Measurements from ENCODE around the gene ACAP2. TPM values are rescaled to one million over a fixed set of nuclear protein-coding genes. Genes with fewer than 3 reads are reported as not detected.
A peak's percentile ranks its signal among the peaks of the same experiment; 100 is the strongest.
"Not testable (repeated sequence)": the region's sequence is repeated elsewhere in the genome, so short reads cannot be mapped to it uniquely, and the experiment has no call there.

ACAP2 gene
- total and polyA plus RNA-seq, 2 experiments from 2014 or later = 27.0 to 47.4 TPM

DNA sequence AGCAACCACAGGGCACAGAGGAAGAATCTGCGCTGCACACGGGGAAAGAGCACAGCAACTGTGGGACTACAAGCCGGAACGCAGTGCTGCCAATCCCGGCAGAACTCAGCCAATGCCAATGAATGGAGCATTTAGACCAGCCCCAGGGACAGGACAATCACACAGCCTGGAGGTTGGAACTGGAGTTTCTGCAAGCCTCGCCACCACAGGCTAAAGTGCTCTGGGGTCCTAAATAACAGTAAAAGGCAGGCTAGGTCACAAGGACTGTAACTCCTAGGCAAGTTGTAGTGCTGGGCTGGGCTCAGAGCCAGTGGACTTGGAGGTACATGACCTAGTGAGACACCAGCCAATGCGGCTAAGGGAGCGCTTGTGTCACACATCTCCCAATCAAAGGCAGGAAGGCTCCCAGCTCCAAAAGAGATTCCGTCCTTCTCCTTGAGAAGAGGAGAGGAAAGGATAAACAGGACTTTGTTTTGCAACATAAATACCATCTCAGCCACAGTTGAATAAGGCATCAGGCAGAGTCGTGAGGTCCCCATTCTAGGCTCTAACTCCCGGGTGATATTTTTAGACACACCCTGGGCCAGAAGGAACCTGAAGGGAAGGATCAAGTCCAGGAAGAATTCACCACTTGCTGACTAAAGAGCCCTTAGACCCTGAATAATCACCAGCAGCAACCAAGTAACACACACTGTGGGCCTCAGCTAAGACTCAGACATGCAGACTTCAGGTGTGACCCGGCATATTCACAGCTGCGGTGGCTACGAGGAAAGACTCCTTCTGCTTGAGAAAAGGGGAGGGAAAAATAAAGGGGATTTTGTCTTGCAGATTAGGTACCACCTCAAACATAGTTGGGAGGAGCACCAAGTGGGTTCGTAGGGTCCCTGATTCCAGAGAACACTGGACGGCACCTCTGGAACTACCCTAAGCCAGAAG is 86.4 kb downstream of the ACAP2 start:
- no peaks in the 10 kb centered on the region for H3K9me3 ChIP-seq (ENCODE audit: low read depth)
- no peak overlapping the region for H3K4me2 ChIP-seq
- no peaks in the 10 kb centered on the region for H3K9me2 ChIP-seq (replicated peaks; ENCODE audit: insufficient read depth)
- H4K20me1 ChIP-seq (ENCODE audit: insufficient read depth, poor library complexity, severe bottlenecking) = no peaks in the 10 kb centered on the region
- H3K4me1 ChIP-seq (ENCODE audit: insufficient read depth) = no peaks in the 10 kb centered on the region
- DNase-seq (ENCODE audit: low spot score) = no peak
- no peak overlapping the region for H3K27ac ChIP-seq
- no peak overlapping the region for H2AFZ ChIP-seq
- no peaks in the 10 kb centered on the region for H3K27me3 ChIP-seq
- H3K36me3 ChIP-seq (replicated peaks; ENCODE audit: insufficient read depth, low read depth) = no peaks in the 10 kb centered on the region
- no peak for TF ChIP-seq EZH2 (IDR thresholded peaks at IDR 0.05; ENCODE audit: borderline replicate concordance)
- H3K4me3 ChIP-seq = no peak overlapping the region
- H3K79me2 ChIP-seq = peaks cover 33% of the 10 kb centered on the region
- 95% methylated on average over 16 of the region's 16 CpGs for WGBS (ENCODE audit: low lambda C conversion rate, missing lambda C conversion rate)

- not testable (repeated sequence) for DNase-seq (ENCODE audit: low spot score); H3K9me3 ChIP-seq (ENCODE audit: low read depth); H2AFZ ChIP-seq; H3K27ac ChIP-seq; H4K20me1 ChIP-seq (ENCODE audit: insufficient read depth, poor library complexity, severe bottlenecking); H3K4me3 ChIP-seq; H3K9me2 ChIP-seq (replicated peaks; ENCODE audit: insufficient read depth); H3K4me2 ChIP-seq; H3K4me1 ChIP-seq (ENCODE audit: insufficient read depth); H3K27me3 ChIP-seq; H3K36me3 ChIP-seq (replicated peaks; ENCODE audit: insufficient read depth, low read depth)
- peaks cover 22% of the 10 kb centered on the region for H3K79me2 ChIP-seq
- WGBS (ENCODE audit: low lambda C conversion rate, missing lambda C conversion rate) = 72% methylated on average over 2 of the region's 2 CpGs
Measured at GRCh38 chr3:195354009-195354408, 88.8 kb downstream of the ACAP2 start.

DNA sequence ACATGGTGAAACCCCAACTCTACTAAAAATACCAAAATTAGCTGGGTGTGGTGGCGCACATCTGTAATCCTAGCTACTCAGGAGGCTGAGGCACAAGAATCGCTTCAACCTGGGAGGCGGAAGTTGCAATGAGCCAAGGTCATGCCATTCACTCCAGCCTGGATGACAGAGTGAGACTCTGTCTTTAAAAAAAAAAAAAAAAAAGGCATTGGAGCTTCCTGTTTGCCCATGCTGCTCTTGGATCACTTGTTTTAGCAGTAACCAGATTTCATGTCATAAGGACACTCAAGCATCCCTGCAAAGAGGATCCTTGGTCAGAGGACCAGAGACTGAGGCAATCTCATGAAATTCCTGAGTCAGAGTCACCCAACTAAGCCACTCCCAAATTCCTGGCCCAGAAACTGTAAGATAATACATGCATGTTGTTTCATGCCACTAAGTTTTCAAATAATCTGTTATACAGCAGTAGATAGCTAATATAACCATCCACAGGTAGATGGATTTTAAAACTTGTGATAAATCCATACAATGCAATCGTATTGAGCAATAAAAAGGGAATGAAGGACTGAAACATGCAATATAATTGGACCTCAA is 89.8 kb downstream of the ACAP2 start:
- DNase-seq (ENCODE audit: low spot score) = peak; percentile 14
- H3K9me3 ChIP-seq (ENCODE audit: low read depth) = no peaks in the 10 kb centered on the region
- no peak overlapping the region for H3K4me2 ChIP-seq
- H3K4me3 ChIP-seq = no peak overlapping the region
- no peaks in the 10 kb centered on the region for H3K9me2 ChIP-seq (replicated peaks; ENCODE audit: insufficient read depth)
- WGBS (ENCODE audit: low lambda C conversion rate, missing lambda C conversion rate) = 91% methylated on average over 4 of the region's 4 CpGs
- H2AFZ ChIP-seq = no peak overlapping the region
- H3K4me1 ChIP-seq (ENCODE audit: insufficient read depth) = no peaks in the 10 kb centered on the region
- peaks cover 16% of the 10 kb centered on the region for H3K79me2 ChIP-seq
- H3K27ac ChIP-seq = peak overlapping the region; percentile 48
- H3K27me3 ChIP-seq = no peaks in the 10 kb centered on the region
- H4K20me1 ChIP-seq (ENCODE audit: insufficient read depth, poor library complexity, severe bottlenecking) = no peaks in the 10 kb centered on the region
- no peak for TF ChIP-seq EZH2phosphoT487 (IDR thresholded peaks at IDR 0.05; ENCODE audit: low read depth, severe bottlenecking, unreplicated experiment)
- no peak for TF ChIP-seq EZH2 (IDR thresholded peaks at IDR 0.05; ENCODE audit: borderline replicate concordance)
- TF ChIP-seq, protein P1, sequence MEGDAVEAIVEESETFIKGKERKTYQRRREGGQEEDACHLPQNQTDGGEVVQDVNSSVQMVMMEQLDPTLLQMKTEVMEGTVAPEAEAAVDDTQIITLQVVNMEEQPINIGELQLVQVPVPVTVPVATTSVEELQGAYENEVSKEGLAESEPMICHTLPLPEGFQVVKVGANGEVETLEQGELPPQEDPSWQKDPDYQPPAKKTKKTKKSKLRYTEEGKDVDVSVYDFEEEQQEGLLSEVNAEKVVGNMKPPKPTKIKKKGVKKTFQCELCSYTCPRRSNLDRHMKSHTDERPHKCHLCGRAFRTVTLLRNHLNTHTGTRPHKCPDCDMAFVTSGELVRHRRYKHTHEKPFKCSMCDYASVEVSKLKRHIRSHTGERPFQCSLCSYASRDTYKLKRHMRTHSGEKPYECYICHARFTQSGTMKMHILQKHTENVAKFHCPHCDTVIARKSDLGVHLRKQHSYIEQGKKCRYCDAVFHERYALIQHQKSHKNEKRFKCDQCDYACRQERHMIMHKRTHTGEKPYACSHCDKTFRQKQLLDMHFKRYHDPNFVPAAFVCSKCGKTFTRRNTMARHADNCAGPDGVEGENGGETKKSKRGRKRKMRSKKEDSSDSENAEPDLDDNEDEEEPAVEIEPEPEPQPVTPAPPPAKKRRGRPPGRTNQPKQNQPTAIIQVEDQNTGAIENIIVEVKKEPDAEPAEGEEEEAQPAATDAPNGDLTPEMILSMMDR (IDR thresholded peaks at IDR 0.05; ENCODE audit: poor library complexity) = no peak
- H3K36me3 ChIP-seq (replicated peaks; ENCODE audit: insufficient read depth, low read depth) = no peaks in the 10 kb centered on the region

- H2AFZ ChIP-seq = no peak overlapping the region
- WGBS (ENCODE audit: low lambda C conversion rate, missing lambda C conversion rate) = 98% methylated on average over 5 of the region's 5 CpGs
- H3K79me2 ChIP-seq = peaks cover 12% of the 10 kb centered on the region
- no peak for DNase-seq (ENCODE audit: low spot score)
- no peaks in the 10 kb centered on the region for H3K36me3 ChIP-seq (replicated peaks; ENCODE audit: insufficient read depth, low read depth)
- H3K4me2 ChIP-seq = no peak overlapping the region
- H3K27ac ChIP-seq = no peak overlapping the region
- H3K4me3 ChIP-seq = no peak overlapping the region
- no peaks in the 10 kb centered on the region for H4K20me1 ChIP-seq (ENCODE audit: insufficient read depth, poor library complexity, severe bottlenecking)
- no peak for TF ChIP-seq EZH2 (IDR thresholded peaks at IDR 0.05; ENCODE audit: borderline replicate concordance)
- no peak for TF ChIP-seq EZH2phosphoT487 (IDR thresholded peaks at IDR 0.05; ENCODE audit: low read depth, severe bottlenecking, unreplicated experiment)
- TF ChIP-seq, protein P1 (IDR thresholded peaks at IDR 0.05; ENCODE audit: poor library complexity) = no peak
- H3K4me1 ChIP-seq (ENCODE audit: insufficient read depth) = no peaks in the 10 kb centered on the region
- no peaks in the 10 kb centered on the region for H3K27me3 ChIP-seq
- H3K9me2 ChIP-seq (replicated peaks; ENCODE audit: insufficient read depth) = no peaks in the 10 kb centered on the region
- H3K9me3 ChIP-seq (ENCODE audit: low read depth) = no peaks in the 10 kb centered on the region
Measured at GRCh38 chr3:195348426-195349115, 94.2 kb downstream of the ACAP2 start.

Data from hepatocyte (in vitro differentiated cells).